ENCODE data around the gene CDR2. TPM values are rescaled to one million over a fixed set of nuclear protein-coding genes. Genes with fewer than 3 reads are reported as not detected.

The CDR2 gene
- total and polyA plus RNA-seq, 9 of the 15 experiments (the other 6 are each of a cell fraction or from before 2014, with no cell fraction given): 4.6 to 30.3 (median 19.9) TPM

DNA sequence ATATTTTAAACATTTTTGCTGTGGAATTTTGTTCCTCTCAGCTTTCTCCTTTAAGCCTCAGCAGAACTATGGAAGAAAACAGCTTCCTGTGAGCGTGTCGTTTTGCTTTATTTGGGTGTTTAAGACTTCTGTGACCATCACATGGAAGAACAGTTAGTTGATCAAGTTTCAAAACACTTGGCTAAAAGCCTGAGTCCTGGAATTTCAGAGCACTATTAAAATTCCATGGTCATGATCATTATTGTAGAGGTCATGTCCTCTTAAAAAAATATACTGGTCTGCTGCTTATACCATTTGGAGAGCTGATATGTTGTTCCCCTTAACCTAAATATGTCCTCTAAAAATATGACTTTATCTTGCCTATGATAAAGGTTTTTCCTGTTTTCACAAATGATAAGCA, 12.6 kb upstream of the CDR2 start:
- intact Hi-C loops (cut with micrococcal nuclease) (no loop called here), in situ Hi-C loops (cut with MboI) (loop anchor here (25.0 kb wide), 1 partner anchor 475 kb away; no protein-coding TSS in a partner anchor)
- Histone ChIP-seq H3K27me3 (ENCODE audit: control insufficient read depth in 2 of 2, insufficient read depth in 2 of 2, low read length in 2 of 2) (no peaks in the 10 kb centered on the region), H3K4me1 (replicated peaks in 1 of 2; ENCODE audit: control insufficient read depth in 2 of 2, insufficient read depth in 2 of 2, low read length in 2 of 2) (peaks cover 4 to 12% of the 10 kb centered on the region in 2 experiments; a peak in 4 of 5 replicates), H3K27ac (ENCODE audit: extremely low read depth, low read depth, low read length) (no peak overlapping the region), H4K20me1 (replicated peaks; ENCODE audit: control insufficient read depth, insufficient read depth, low read length) (no peaks in the 10 kb centered on the region), H3K9ac (ENCODE audit: insufficient read depth in 1 of 2, low read depth in 2 of 2, low read length in 2 of 2) (no peak overlapping the region), H3K36me3 (ENCODE audit: control insufficient read depth, insufficient read depth, low read length) (no peaks in the 10 kb centered on the region), H3K79me2 (ENCODE audit: control insufficient read depth, insufficient read depth, low read length) (no peaks in the 10 kb centered on the region), H3K4me2 (ENCODE audit: insufficient read depth, low read length) (no peak overlapping the region), H2AFZ (ENCODE audit: low read depth, low read length) (no peak overlapping the region), H3K9me1 (ENCODE audit: control insufficient read depth, insufficient read depth, low read length) (no peaks in the 10 kb centered on the region), H3K4me3 (no peak overlapping the region), H3K9me3 (replicated peaks; ENCODE audit: control insufficient read depth, insufficient read depth, low read depth, low read length) (no peaks in the 10 kb centered on the region)
- FAIRE-seq (no peak), ATAC-seq (no peak), DNase-seq (ENCODE audit: extremely low read depth in 1 of 4, low spot score in 3 of 4) (no peak)
- ChIA-PET CTCF (ENCODE audit: low intra/inter-chr PET ratio) (no interaction called here), POLR2A (interaction anchor here (0.9 to 2.1 kb wide), 3 partner anchors 13 to 15 kb away, joined by 3 to 7 read pairs (median 7); no protein-coding TSS in a partner anchor)
- no TSS peak for BruUV-seq (replicated peaks)
- 58% methylated on average over 2 of the region's 2 CpGs for WGBS (ENCODE audit: insufficient coverage, low coverage, missing lambda C conversion rate)
- TF ChIP-seq SETDB1 (IDR thresholded peaks at IDR 0.05; ENCODE audit: low read length): no peak
- TF ChIP-seq, protein P1, sequence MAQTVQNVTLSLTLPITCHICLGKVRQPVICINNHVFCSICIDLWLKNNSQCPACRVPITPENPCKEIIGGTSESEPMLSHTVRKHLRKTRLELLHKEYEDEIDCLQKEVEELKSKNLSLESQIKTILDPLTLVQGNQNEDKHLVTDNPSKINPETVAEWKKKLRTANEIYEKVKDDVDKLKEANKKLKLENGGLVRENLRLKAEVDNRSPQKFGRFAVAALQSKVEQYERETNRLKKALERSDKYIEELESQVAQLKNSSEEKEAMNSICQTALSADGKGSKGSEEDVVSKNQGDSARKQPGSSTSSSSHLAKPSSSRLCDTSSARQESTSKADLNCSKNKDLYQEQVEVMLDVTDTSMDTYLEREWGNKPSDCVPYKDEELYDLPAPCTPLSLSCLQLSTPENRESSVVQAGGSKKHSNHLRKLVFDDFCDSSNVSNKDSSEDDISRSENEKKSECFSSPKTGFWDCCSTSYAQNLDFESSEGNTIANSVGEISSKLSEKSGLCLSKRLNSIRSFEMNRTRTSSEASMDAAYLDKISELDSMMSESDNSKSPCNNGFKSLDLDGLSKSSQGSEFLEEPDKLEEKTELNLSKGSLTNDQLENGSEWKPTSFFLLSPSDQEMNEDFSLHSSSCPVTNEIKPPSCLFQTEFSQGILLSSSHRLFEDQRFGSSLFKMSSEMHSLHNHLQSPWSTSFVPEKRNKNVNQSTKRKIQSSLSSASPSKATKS (CRISPR knock-in tag; IDR thresholded peaks at IDR 0.05): no peak
- TF ChIP-seq MBD1 (CRISPR knock-in tag; IDR thresholded peaks at IDR 0.05): no peak
- no peak for TF ChIP-seq CTCF (IDR thresholded peaks at IDR 0.05 in 2 of 3, conservative IDR thresholded peaks at IDR 0.05 in 1 of 3; ENCODE audit: insufficient read depth in 2 of 3, low read depth in 1 of 3, low read length in 3 of 3)
- no peak for TF ChIP-seq NEUROD1 (IDR thresholded peaks at IDR 0.05; ENCODE audit: borderline replicate concordance, low read depth, low read length, partially characterized antibody)
- TF ChIP-seq ZBTB40 (IDR thresholded peaks at IDR 0.05): no peak
- no peak for TF ChIP-seq ZBTB40 (CRISPR knock-in tag; IDR thresholded peaks at IDR 0.05)
